Suppressor macrophage (primary cell): ENCODE data around the gene DCAF11.
A peak's percentile ranks its signal among the peaks of the same experiment; 100 is the strongest.

ENCODE experiments used
- DNase-seq, 4 experiments: peaks; one replicate each; pipeline ENCODE4 v3.0.0-alpha.2; 2020 to 2022

DCAF11 gene

DNA sequence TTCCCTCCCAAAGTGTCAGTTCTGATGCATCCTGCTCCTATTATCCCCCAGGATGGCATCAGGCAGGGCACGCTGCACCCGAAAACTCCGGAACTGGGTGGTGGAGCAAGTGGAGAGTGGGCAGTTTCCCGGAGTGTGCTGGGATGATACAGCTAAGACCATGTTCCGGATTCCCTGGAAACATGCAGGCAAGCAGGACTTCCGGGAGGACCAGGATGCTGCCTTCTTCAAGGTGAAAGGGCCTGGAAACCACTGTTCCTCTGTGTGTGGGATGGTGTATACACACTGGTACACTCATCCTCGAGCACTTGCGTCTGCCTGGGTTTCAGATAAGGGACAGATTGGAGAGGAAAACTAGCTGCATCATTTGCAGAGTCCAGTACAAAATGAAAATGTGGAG, 47.5 kb downstream of the DCAF11 start:
- no peak for DNase-seq

DNA sequence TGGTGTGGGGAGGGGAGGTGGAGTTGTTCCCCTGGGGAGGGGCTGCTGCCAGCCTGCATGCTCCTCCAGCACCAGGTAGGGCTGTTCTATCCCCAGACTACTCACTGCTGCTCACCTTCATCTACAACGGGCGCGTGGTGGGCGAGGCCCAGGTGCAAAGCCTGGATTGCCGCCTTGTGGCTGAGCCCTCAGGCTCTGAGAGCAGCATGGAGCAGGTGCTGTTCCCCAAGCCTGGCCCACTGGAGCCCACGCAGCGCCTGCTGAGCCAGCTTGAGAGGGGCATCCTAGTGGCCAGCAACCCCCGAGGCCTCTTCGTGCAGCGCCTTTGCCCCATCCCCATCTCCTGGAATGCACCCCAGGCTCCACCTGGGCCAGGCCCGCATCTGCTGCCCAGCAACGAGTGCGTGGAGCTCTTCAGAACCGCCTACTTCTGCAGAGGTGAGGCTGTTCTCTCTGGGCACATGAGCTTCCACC, 50.0 kb downstream of the DCAF11 start:
- no peak for DNase-seq

DNA sequence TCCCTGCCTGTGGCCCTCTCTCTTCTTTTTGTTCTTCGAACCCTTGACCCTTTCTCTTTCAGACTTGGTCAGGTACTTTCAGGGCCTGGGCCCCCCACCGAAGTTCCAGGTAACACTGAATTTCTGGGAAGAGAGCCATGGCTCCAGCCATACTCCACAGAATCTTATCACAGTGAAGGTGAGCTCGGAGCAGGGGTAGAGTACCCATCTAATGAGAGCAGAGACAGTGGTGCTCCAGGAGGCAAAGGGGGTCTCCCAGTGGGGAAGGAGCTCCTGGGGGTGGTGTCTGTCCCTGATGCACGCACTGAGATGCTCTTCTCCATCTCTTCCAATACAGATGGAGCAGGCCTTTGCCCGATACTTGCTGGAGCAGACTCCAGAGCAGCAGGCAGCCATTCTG, 51.2 kb downstream of the DCAF11 start:
- no peak for DNase-seq

DNA sequence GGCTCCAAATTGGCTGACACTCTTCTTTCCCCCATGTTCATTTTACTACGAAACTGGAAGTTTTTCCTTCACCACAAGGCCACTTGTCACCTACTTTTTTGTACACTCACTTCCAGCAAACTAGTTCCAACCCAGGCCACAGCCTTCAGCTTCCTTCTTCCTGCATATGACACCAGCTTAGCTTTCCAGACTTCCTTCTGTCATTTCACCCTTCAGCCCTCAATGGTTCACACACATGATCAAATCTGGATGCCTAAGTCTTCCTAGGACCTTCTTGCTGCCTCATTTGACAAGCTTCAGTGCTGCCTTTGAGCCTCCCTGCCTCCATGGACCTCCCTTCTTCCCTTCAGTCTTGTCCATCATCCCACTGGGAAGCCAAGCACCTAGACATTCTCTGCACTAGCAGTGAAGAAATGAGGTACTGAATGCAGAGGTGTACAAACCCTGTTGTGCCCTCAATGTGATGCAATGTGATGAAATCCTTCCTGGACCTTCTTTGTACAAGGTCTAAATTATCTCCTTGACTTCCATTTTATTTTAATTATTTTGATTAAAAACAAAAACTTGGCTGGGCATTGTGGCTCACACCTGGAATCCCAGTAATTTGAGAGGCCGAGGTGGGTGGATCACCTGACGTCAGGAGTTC, 53.0 kb downstream of the DCAF11 start:
- DNase-seq = peak; percentile 45 to 72 (median 58)

DNA sequence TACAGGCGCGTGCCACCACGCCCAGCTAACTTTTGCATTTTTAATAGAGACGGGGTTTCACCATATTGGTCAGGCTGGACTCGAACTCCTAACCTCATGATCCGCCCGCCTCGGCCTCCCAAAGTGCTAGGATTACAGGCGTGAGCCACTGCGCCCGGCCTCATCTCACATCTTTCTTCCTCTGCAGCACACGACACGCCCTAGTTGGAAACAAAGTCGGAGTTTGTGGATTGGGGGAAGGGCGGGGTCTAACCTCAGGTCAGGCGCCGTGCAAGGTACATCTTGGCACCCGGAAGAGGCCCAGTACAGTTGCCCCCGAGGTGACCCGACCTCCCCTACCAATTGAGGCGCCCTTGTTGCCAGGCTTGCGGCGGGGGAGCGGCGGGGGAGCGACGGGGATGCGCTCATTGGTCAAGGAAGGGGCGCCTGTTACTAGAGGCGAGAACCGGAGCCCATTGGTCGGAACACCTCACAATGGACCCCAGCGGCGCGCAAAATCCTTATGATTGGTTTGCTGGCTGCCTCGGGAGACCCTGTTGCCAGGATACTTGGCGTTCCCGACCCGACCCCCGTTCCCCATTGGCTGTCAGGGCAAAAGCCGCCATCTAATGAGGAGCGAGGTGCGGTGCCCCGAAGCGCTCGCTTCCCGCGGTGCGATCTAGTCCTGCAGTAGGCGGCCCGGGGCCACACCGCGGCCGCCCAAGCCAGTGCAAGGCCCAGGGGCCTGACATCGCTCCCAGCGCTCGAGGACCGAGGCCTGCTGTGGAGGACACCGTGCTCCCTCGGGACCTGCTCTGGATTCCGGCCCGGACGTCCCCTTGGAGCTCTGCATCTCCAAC, 57.1 kb downstream of the DCAF11 start, which contains the start of gene REC8:
Gene REC8 (plus strand): TSS at position 659 of the 839 bp plus-strand sequence. CDS start 473 bp downstream, outside the sequence.
- peak in 2 of 4 experiments; percentile 11 to 25 for DNase-seq

DNA sequence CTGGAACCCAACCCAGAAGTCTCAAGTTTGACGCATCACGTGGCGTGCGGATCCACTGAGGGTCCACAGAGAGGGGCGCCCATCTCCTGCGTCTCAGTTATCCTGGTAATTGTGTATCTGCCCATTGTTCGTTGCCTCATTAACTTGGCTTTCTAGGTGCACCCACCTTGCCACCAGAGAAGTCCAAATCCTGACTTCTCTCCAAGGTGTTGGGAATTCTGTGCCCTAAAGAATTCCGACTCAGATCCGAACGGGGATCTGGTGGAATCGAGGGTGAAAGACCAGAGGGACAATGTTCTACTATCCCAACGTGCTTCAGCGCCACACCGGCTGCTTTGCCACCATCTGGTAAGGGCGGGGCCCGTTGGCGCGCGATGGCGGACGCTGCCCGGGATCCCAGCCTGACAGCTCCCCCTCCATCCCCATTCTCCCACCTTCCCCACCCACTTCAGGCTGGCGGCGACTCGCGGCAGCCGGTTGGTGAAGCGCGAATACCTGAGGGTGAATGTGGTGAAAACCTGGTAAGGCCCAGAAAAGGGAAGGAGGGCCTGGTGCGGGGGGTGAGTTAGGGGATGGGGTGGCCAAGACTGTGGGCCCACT, 57.8 kb downstream of the DCAF11 start:
- DNase-seq = no peak

DNA sequence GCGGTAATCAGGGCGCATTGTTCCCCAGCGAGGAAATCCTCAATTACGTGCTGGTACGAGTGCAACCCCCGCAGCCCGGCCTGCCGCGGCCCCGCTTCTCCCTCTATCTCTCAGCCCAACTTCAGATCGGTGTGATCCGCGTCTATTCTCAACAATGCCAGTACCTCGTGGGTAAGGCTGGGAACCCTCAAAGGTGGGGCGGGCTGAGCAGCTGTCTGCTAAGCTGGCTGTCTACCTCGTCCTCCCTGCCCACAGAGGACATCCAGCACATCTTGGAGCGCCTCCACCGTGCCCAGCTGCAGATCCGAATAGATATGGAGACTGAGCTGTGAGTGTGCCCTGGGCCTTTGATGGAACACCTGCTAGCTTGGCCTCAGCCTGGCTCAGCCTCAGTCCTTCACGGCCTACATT, 58.3 kb downstream of the DCAF11 start:
- no peak for DNase-seq
